ENCODE data around the gene MAGI2. TPM values are rescaled to one million over a fixed set of nuclear protein-coding genes. Genes with fewer than 3 reads are reported as not detected.

The MAGI2 gene
- total and polyA plus RNA-seq, 2 donors (not counting 3 experiments of a cell fraction or from before 2014, with no cell fraction given), result 0.28 to 6.0 TPM

- H3K9ac ChIP-seq (replicated peaks; ENCODE audit: extremely low read depth, insufficient read depth, low read length), result no peak overlapping the region
- no peaks in the 10 kb centered on the region for H3K9me1 ChIP-seq (replicated peaks; ENCODE audit: control insufficient read depth, extremely low read depth, insufficient read depth, low read length)
- H3K4me1 ChIP-seq (ENCODE audit: control insufficient read depth, extremely low read depth, insufficient read depth, low read length), result no peaks in the 10 kb centered on the region
- TF ChIP-seq EZH2 (IDR thresholded peaks at IDR 0.05; ENCODE audit: borderline replicate concordance, low read depth, low read length, severe bottlenecking) (no peak), GATA2 (IDR thresholded peaks at IDR 0.05; ENCODE audit: insufficient read depth, insufficient read length, low read depth, low read length) (no peak), MYC (IDR thresholded peaks at IDR 0.05; ENCODE audit: low read depth, low read length) (no peak), JUN (IDR thresholded peaks at IDR 0.05; ENCODE audit: borderline replicate concordance, insufficient read depth, insufficient read length, low read depth) (no peak), FOS (IDR thresholded peaks at IDR 0.05; ENCODE audit: borderline replicate concordance, insufficient read depth, low read length) (no peak), POLR2A (IDR thresholded peaks at IDR 0.05; ENCODE audit: low read depth, low read length) (no peak), POLR2AphosphoS5 (IDR thresholded peaks at IDR 0.05; ENCODE audit: insufficient read depth, low read depth, low read length) (no peak), MAX (IDR thresholded peaks at IDR 0.05; ENCODE audit: insufficient read depth, insufficient read length) (no peak)
- TF ChIP-seq, protein P1, sequence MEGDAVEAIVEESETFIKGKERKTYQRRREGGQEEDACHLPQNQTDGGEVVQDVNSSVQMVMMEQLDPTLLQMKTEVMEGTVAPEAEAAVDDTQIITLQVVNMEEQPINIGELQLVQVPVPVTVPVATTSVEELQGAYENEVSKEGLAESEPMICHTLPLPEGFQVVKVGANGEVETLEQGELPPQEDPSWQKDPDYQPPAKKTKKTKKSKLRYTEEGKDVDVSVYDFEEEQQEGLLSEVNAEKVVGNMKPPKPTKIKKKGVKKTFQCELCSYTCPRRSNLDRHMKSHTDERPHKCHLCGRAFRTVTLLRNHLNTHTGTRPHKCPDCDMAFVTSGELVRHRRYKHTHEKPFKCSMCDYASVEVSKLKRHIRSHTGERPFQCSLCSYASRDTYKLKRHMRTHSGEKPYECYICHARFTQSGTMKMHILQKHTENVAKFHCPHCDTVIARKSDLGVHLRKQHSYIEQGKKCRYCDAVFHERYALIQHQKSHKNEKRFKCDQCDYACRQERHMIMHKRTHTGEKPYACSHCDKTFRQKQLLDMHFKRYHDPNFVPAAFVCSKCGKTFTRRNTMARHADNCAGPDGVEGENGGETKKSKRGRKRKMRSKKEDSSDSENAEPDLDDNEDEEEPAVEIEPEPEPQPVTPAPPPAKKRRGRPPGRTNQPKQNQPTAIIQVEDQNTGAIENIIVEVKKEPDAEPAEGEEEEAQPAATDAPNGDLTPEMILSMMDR (IDR thresholded peaks at IDR 0.05; ENCODE audit: extremely low read depth in 1 of 2, insufficient read depth in 1 of 2, low read depth in 1 of 2, low read length in 2 of 2), result no peak
- ChIA-PET POLR2A (no interaction called here), CTCF (interaction anchor here (1.6 kb wide), 1 partner anchor 36 kb away, joined by 3 read pairs; no protein-coding TSS in a partner anchor)
- H3K4me2 ChIP-seq (ENCODE audit: insufficient read depth, low read length), result no peak overlapping the region
- H3K79me2 ChIP-seq (ENCODE audit: control insufficient read depth, insufficient read depth, low read length), result no peaks in the 10 kb centered on the region
- no peak overlapping the region for H2AFZ ChIP-seq (ENCODE audit: low read depth, low read length)
- no peak for DNase-seq (ENCODE audit: low read depth, low spot score)
- dilution Hi-C loops (cut with MboI; ENCODE audit: extremely low pct_ligation_motif_present, low sequenced_read_pairs), result no loop called here
- no TSS peak for BruUV-seq (replicated peaks)
- no peaks in the 10 kb centered on the region for H3K9me3 ChIP-seq (replicated peaks; ENCODE audit: control insufficient read depth, insufficient read depth, low read length)
- no peaks in the 10 kb centered on the region for H3K36me3 ChIP-seq (ENCODE audit: control insufficient read depth in 2 of 2, extremely low read depth in 1 of 2, insufficient read depth in 2 of 2, low read length in 2 of 2)
- H4K20me1 ChIP-seq (replicated peaks; ENCODE audit: control insufficient read depth, extremely low read depth, insufficient read depth, low read length), result no peaks in the 10 kb centered on the region
- intact Hi-C loops (cut with micrococcal nuclease), result no loop called here
- H3K4me3 ChIP-seq (replicated peaks in 1 of 3; ENCODE audit: insufficient read depth in 1 of 3, low read depth in 1 of 3, low read length in 3 of 3), result no peak overlapping the region
- H3K27ac ChIP-seq (ENCODE audit: insufficient read depth, low read depth, low read length), result no peak overlapping the region
- no peak for FAIRE-seq
- H3K27me3 ChIP-seq (ENCODE audit: control insufficient read depth in 2 of 2, insufficient read depth in 2 of 2, low read length in 2 of 2), result no peaks in the 10 kb centered on the region
These were observed 990.4 kb downstream of the MAGI2 start for GRCh38 chr7:78463039-78463438.
